MCF 10A (cell line): ENCODE results near the gene AHNAK. TPM values are rescaled to one million over a fixed set of nuclear protein-coding genes. Genes with fewer than 3 reads are reported as not detected.

ENCODE experiments used
- BruUV-seq: library from RNA; stranded (reverse); fragments of 400-500 nt; replicated peaks from 2 replicates; lab custom pipeline; 2021; lab: Mats Ljungman, UMichigan
- CTCF ChIA-PET: fragments of 300-600 bp; sonication (Branson Sonifier 250); formaldehyde crosslinking; extraction: SDS; loops from one replicate; lab custom pipeline; 2021; ENCODE audit warnings: antibody characterized with exemption, inconsistent platforms; lab: Yijun Ruan, JAX
- POLR2A ChIA-PET: fragments of 300-600, 350-650 bp; sonication (Branson Sonifier 250); formaldehyde crosslinking; extraction: SDS; loops from one replicate; lab custom pipeline; 2020; ENCODE audit warnings: antibody characterized with exemption, inconsistent platforms; lab: Yijun Ruan, JAX
- DNase-seq: peaks from one replicate; pipeline ENCODE4 v3.0.0-alpha.2; 2018; ENCODE audit not compliant: unreplicated experiment
- H3K27ac Mint-ChIP-seq: one replicate; pipeline ENCODE4 v1.8.0; 2022; ENCODE audit warnings: mild to moderate bottlenecking, low read depth, mixed read lengths; ENCODE audit not compliant: unreplicated experiment
- H3K27me3 Mint-ChIP-seq: one replicate; pipeline ENCODE4 v1.8.0; 2022; ENCODE audit warnings: mixed read lengths; ENCODE audit not compliant: insufficient read depth, unreplicated experiment
- H3K36me3 Mint-ChIP-seq: one replicate; pipeline ENCODE4 v1.8.0; 2022; ENCODE audit warnings: mild to moderate bottlenecking, moderate library complexity, mixed read lengths; ENCODE audit not compliant: insufficient read depth, unreplicated experiment
- H3K4me1 Mint-ChIP-seq: one replicate; pipeline ENCODE4 v1.8.0; 2022; ENCODE audit warnings: mixed read lengths; ENCODE audit not compliant: insufficient read depth, unreplicated experiment
- H3K4me3 Mint-ChIP-seq: one replicate; pipeline ENCODE4 v1.8.0; 2022; ENCODE audit warnings: mild to moderate bottlenecking, moderate library complexity, mixed read lengths; ENCODE audit not compliant: unreplicated experiment
- H3K9me3 Mint-ChIP-seq: one replicate; pipeline ENCODE4 v1.8.0; 2022; ENCODE audit warnings: mixed read lengths; ENCODE audit not compliant: unreplicated experiment
- CTCF ChIP-seq: fragments of 200-600 bp; IDR thresholded peaks from one replicate; pipeline ENCODE4 v1.8.0; 2022; ENCODE audit warnings: antibody characterized with exemption, mild to moderate bottlenecking; ENCODE audit not compliant: unreplicated experiment
- intact Hi-C: fragments of 100-400 bp; cut with micrococcal nuclease; formaldehyde crosslinking; loops from 2 replicates; pipeline ENCODE4 v1.14.1; 2022
- total RNA-seq: library from RNA; stranded (reverse); gene quantifications from 2 replicates; pipeline ENCODE4 v1.2.3, GENCODE V29; 2022

Gene AHNAK
- total RNA-seq, 1 experiment from 2014 or later: 429 TPM

- Mint-ChIP-seq H3K4me1 (no peaks in the 10 kb centered on the region), H3K27ac (no peak overlapping the region), H3K4me3 (no peak overlapping the region), H3K36me3 (peaks cover 5% of the 10 kb centered on the region), H3K9me3 (no peaks in the 10 kb centered on the region), H3K27me3 (peaks cover 19% of the 10 kb centered on the region)
- intact Hi-C loops: no loop called here
- ChIA-PET POLR2A (no interaction called here), CTCF (interaction anchor here (0.6 to 0.9 kb wide), 3 partner anchors 19 to 272 kb away, joined by 3 to 4 read pairs (median 3); no protein-coding TSS in a partner anchor)
- BruUV-seq: no TSS peak
- DNase-seq: no peak
- no peak for TF ChIP-seq CTCF
Measured at GRCh38 chr11:62443390-62444235, 103.0 kb downstream of the AHNAK start.

GRCh38 chr11:62439785-62440602 lies 106.6 kb downstream of the AHNAK start:
- H3K27ac Mint-ChIP-seq: no peak overlapping the region
- DNase-seq: peak; percentile 34
- CTCF ChIA-PET: interaction anchor here (1.0 kb wide), 1 partner anchor 102 kb away, joined by 3 read pairs; no protein-coding TSS in a partner anchor
- no peaks in the 10 kb centered on the region for H3K4me1 Mint-ChIP-seq
- H3K36me3 Mint-ChIP-seq: no peaks in the 10 kb centered on the region
- no peak for TF ChIP-seq CTCF
- no peak overlapping the region for H3K4me3 Mint-ChIP-seq
- POLR2A ChIA-PET: interaction anchor here (0.7 to 1.0 kb wide), 3 partner anchors 16 to 64 kb away, joined by 3 read pairs; no protein-coding TSS in a partner anchor
- no peaks in the 10 kb centered on the region for H3K9me3 Mint-ChIP-seq
- intact Hi-C loops: no loop called here
- BruUV-seq: no TSS peak
- H3K27me3 Mint-ChIP-seq: no peaks in the 10 kb centered on the region

GRCh38 chr11:62438641-62439040 lies 108.0 kb downstream of the AHNAK start:
- Mint-ChIP-seq H3K9me3 (no peaks in the 10 kb centered on the region), H3K36me3 (no peaks in the 10 kb centered on the region), H3K4me3 (no peak overlapping the region), H3K27ac (no peak overlapping the region), H3K27me3 (no peaks in the 10 kb centered on the region), H3K4me1 (no peaks in the 10 kb centered on the region)
- ChIA-PET CTCF (interaction anchor here (0.6 to 3.1 kb wide), 3 partner anchors 14 to 103 kb away, joined by 3 to 18 read pairs (median 3); no protein-coding TSS in a partner anchor), POLR2A (no interaction called here)
- intact Hi-C loops: no loop called here
- TF ChIP-seq CTCF: no peak
- BruUV-seq: no TSS peak
- DNase-seq: no peak

GRCh38 chr11:62437616-62438015 lies 109.0 kb downstream of the AHNAK start:
- Mint-ChIP-seq H3K27ac (no peak overlapping the region), H3K36me3 (no peaks in the 10 kb centered on the region), H3K4me3 (no peak overlapping the region), H3K9me3 (no peaks in the 10 kb centered on the region), H3K4me1 (no peaks in the 10 kb centered on the region), H3K27me3 (no peaks in the 10 kb centered on the region)
- ChIA-PET POLR2A (no interaction called here), CTCF (interaction anchor here (0.6 to 3.1 kb wide), 3 partner anchors 12 to 106 kb away, joined by 3 to 18 read pairs (median 6); no protein-coding TSS in a partner anchor)
- TF ChIP-seq CTCF: no peak
- DNase-seq: no peak
- no TSS peak for BruUV-seq
- intact Hi-C loops: no loop called here
